ENCODE measurements around the gene TCTN1. TPM values are rescaled to one million over a fixed set of nuclear protein-coding genes. Genes with fewer than 3 reads are reported as not detected.

TCTN1 gene
- total RNA-seq, 1 experiment from 2014 or later, result 27.0 TPM

- Histone ChIP-seq H3K27ac (ENCODE audit: low read depth, low read length) (no peak overlapping the region), H3K9ac (ENCODE audit: low read length) (no peak overlapping the region), H3K79me2 (ENCODE audit: insufficient read depth, low read length) (no peaks in the 10 kb centered on the region), H3K36me3 (ENCODE audit: control insufficient read depth in 1 of 2, insufficient read depth in 2 of 2, low read length in 2 of 2) (no peaks in the 10 kb centered on the region), H2AFZ (ENCODE audit: low read depth, low read length, poor library complexity, severe bottlenecking) (no peak overlapping the region), H3K4me2 (ENCODE audit: low read length) (no peak overlapping the region), H3K4me1 (ENCODE audit: control insufficient read depth in 1 of 2, insufficient read depth in 2 of 2, low read length in 2 of 2) (no peaks in the 10 kb centered on the region), H3K9me2 (ENCODE audit: insufficient read depth) (no peaks in the 10 kb centered on the region), H3K9me3 (ENCODE audit: control insufficient read depth in 1 of 2, insufficient read depth in 1 of 2, low read depth in 1 of 2, low read length in 2 of 2) (no peaks in the 10 kb centered on the region), H4K20me1 (ENCODE audit: insufficient read depth) (no peaks in the 10 kb centered on the region), H3K27me3 (ENCODE audit: insufficient read depth, low read length) (no peaks in the 10 kb centered on the region), H3K4me3 (replicated peaks in 1 of 2; ENCODE audit: low read depth in 1 of 2, low read length in 2 of 2) (no peak overlapping the region)
- RAD21 ChIA-PET (ENCODE audit: low non-redundant PET in 1 of 2, low total read pairs in 2 of 2, uncharacterized antibody in 2 of 2, unreplicated experiment in 2 of 2), result no interaction called here
- no peak for ATAC-seq
- CTCF ChIA-PET, result no interaction called here
- POLR2A ChIA-PET, result no interaction called here
- intact Hi-C loops (cut with micrococcal nuclease), result no loop called here
- TF ChIP-seq SP1 (IDR thresholded peaks at IDR 0.05; ENCODE audit: low read depth) (no peak), SIN3A (IDR thresholded peaks at IDR 0.05; ENCODE audit: low read depth) (no peak), FOSL1 (IDR thresholded peaks at IDR 0.05; ENCODE audit: low read depth) (no peak), ELF1 (IDR thresholded peaks at IDR 0.05; ENCODE audit: borderline replicate concordance, low read depth) (no peak), ZNF274 (IDR thresholded peaks at IDR 0.05; ENCODE audit: low read depth, low read length) (no peak), ZFX (IDR thresholded peaks at IDR 0.05) (no peak), ZBTB33 (IDR thresholded peaks at IDR 0.05; ENCODE audit: extremely low read depth, insufficient replicate concordance, low read length) (no peak)
- no peak for DNase-seq (ENCODE audit: low read depth, low spot score)
- no TSS peak for BruUV-seq (replicated peaks)
These were observed 54.7 kb downstream of the TCTN1 start for GRCh38 chr12:110668480-110669192.

- Histone ChIP-seq H3K36me3 (ENCODE audit: control insufficient read depth in 1 of 2, insufficient read depth in 2 of 2, low read length in 2 of 2) (no peaks in the 10 kb centered on the region), H3K4me3 (replicated peaks in 1 of 2; ENCODE audit: low read depth in 1 of 2, low read length in 2 of 2) (no peak overlapping the region), H4K20me1 (ENCODE audit: insufficient read depth) (no peaks in the 10 kb centered on the region), H3K79me2 (ENCODE audit: insufficient read depth, low read length) (no peaks in the 10 kb centered on the region), H3K9me3 (ENCODE audit: control insufficient read depth in 1 of 2, insufficient read depth in 1 of 2, low read depth in 1 of 2, low read length in 2 of 2) (no peaks in the 10 kb centered on the region), H3K4me1 (ENCODE audit: control insufficient read depth in 1 of 2, insufficient read depth in 2 of 2, low read length in 2 of 2) (no peaks in the 10 kb centered on the region), H3K9me2 (ENCODE audit: insufficient read depth) (no peaks in the 10 kb centered on the region), H3K9ac (ENCODE audit: low read length) (no peak overlapping the region), H3K27ac (ENCODE audit: low read depth, low read length) (no peak overlapping the region), H3K4me2 (ENCODE audit: low read length) (no peak overlapping the region), H2AFZ (ENCODE audit: low read depth, low read length, poor library complexity, severe bottlenecking) (no peak overlapping the region), H3K27me3 (ENCODE audit: insufficient read depth, low read length) (no peaks in the 10 kb centered on the region)
- DNase-seq (ENCODE audit: low read depth, low spot score) (no peak), ATAC-seq (no peak)
- ChIA-PET CTCF (no interaction called here), RAD21 (ENCODE audit: low non-redundant PET in 1 of 2, low total read pairs in 2 of 2, uncharacterized antibody in 2 of 2, unreplicated experiment in 2 of 2) (no interaction called here), POLR2A (no interaction called here)
- TF ChIP-seq ZFX (IDR thresholded peaks at IDR 0.05) (no peak), EZH2phosphoT487 (IDR thresholded peaks at IDR 0.05; ENCODE audit: borderline replicate concordance) (no peak), EGR1 (IDR thresholded peaks at IDR 0.05; ENCODE audit: low read depth) (no peak), EZH2 (IDR thresholded peaks at IDR 0.05) (no peak), ZNF274 (IDR thresholded peaks at IDR 0.05; ENCODE audit: low read depth, low read length) (no peak), CEBPB (IDR thresholded peaks at IDR 0.05; ENCODE audit: low read depth) (no peak), POLR2A (IDR thresholded peaks at IDR 0.05; ENCODE audit: borderline replicate concordance, extremely low read depth, insufficient read depth, insufficient read length) (no peak), ZBTB33 (IDR thresholded peaks at IDR 0.05; ENCODE audit: extremely low read depth, insufficient replicate concordance, low read length) (no peak), SP1 (IDR thresholded peaks at IDR 0.05; ENCODE audit: low read depth) (no peak), FOSL1 (IDR thresholded peaks at IDR 0.05; ENCODE audit: low read depth) (no peak), MAX (IDR thresholded peaks at IDR 0.05) (no peak), POLR2AphosphoS5 (IDR thresholded peaks at IDR 0.05; ENCODE audit: low read depth, low read length) (no peak), SRF (IDR thresholded peaks at IDR 0.05; ENCODE audit: low read depth) (no peak), ATF3 (IDR thresholded peaks at IDR 0.05) (no peak), SIN3A (IDR thresholded peaks at IDR 0.05; ENCODE audit: low read depth) (no peak)
- BruUV-seq (replicated peaks), result no TSS peak
- intact Hi-C loops (cut with micrococcal nuclease), result no loop called here
These were observed 55.2 kb downstream of the TCTN1 start for GRCh38 chr12:110669193-110669502.

All from HCT116 (cell line).